LNCaP clone FGC (cell line): ENCODE results near the gene YDJC.
"Not testable (repeated sequence)": the region's sequence is repeated elsewhere in the genome, so short reads cannot be mapped to it uniquely, and the experiment has no call there.

Source experiments
- DNase-seq: peaks from one replicate; pipeline ENCODE4 v3.0.0-alpha.2; 2011; ENCODE audit warnings: low read depth
- H3K4me3 ChIP-seq: 2 replicates; pipeline ENCODE4 v1.5.1; 2011; ENCODE audit warnings: mild to moderate bottlenecking, low read depth, low read length, control low read depth
- TF ChIP-seq, protein P1 (sequence below): IDR thresholded peaks from 2 replicates; pipeline ENCODE4 v1.5.1; 2012; ENCODE audit warnings: mild to moderate bottlenecking; ENCODE audit not compliant: control insufficient read depth, insufficient read depth; ENCODE audit errors: extremely low read depth

The YDJC gene

DNA sequence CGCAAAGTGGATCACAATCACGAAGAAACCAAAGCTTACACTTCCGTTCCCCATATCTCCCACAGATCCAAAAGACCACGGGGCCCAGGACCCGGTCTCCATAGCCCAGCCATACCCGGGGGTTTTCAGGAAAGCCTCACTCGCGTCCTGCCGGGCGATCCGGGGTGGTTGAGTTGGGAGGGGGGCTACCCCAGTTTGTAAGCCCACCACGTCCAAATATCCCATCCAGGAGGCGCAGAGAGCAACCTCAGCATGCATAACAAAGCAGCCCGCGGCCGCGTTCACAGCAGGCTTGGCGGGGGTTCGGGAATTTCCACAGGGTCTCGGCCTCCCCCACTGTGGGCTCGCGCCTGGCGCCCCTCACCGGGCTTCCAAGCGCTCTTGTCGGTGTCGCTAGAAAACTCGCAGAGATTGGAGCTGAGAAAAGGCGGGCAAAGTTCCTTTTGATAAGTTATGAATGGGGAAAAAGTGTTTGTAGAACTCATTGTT, 21.7 kb upstream of the YDJC start:
- DNase-seq: no peak
- H3K4me3 ChIP-seq: peak overlapping the region; percentile 64
- TF ChIP-seq, protein P1, sequence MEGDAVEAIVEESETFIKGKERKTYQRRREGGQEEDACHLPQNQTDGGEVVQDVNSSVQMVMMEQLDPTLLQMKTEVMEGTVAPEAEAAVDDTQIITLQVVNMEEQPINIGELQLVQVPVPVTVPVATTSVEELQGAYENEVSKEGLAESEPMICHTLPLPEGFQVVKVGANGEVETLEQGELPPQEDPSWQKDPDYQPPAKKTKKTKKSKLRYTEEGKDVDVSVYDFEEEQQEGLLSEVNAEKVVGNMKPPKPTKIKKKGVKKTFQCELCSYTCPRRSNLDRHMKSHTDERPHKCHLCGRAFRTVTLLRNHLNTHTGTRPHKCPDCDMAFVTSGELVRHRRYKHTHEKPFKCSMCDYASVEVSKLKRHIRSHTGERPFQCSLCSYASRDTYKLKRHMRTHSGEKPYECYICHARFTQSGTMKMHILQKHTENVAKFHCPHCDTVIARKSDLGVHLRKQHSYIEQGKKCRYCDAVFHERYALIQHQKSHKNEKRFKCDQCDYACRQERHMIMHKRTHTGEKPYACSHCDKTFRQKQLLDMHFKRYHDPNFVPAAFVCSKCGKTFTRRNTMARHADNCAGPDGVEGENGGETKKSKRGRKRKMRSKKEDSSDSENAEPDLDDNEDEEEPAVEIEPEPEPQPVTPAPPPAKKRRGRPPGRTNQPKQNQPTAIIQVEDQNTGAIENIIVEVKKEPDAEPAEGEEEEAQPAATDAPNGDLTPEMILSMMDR: no peak

DNA sequence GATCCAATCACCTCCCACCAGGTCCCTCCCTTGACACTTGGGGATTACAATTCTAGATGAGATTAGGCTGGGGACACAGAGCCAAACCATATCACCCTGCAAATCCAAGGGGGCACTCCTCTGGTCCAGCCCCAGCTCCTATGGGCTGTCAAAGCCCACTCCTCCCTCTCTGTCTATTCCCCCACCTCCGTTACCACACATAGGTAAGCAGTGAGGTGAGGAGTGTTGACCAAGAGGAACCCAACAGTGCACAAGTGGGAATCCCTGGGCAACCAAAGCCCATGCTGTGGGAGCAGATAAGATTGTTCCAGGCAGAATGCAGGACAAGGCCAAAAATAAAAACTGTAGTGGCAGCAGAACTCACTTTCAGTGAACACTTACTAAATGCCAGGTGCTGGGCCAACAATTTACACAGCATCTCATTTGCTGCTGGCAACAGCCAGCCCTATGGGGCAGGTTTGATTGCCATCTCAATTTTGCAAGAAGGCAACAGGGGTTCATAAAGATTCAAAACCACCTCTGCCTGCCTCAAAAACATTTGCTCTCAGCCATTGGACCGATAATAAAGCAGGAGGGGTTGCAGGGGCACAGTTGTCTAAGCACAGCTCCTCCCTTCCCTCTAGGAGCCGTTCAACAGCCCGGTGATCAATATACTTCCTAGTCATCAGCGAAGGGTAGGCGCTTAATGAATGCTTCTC, 21.1 kb upstream of the YDJC start:
- DNase-seq: no peak
- TF ChIP-seq, protein P1: no peak
- H3K4me3 ChIP-seq: peak overlapping the region; percentile 64

DNA sequence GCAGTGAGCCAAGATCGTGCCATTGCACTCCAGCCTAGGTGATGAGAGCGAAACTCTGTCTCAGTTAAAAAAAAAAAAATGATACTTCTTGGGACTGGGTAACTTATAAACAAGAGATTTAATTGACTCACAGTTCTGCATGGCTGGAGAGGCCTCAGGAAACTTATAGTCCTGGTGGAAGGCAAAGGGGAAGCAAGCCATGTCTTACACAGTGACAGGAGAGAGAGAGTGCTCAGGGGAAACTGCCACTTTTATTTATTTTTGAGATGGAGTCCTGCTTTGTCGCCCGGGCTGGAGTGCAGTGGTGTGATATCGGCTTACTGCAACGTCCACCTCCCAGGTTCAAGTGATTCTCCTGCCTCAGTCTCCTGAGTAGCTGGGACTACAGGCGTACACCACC, 20.5 kb upstream of the YDJC start:
- H3K4me3 ChIP-seq: no peak overlapping the region
- no peak for DNase-seq
- TF ChIP-seq, protein P1: no peak

DNA sequence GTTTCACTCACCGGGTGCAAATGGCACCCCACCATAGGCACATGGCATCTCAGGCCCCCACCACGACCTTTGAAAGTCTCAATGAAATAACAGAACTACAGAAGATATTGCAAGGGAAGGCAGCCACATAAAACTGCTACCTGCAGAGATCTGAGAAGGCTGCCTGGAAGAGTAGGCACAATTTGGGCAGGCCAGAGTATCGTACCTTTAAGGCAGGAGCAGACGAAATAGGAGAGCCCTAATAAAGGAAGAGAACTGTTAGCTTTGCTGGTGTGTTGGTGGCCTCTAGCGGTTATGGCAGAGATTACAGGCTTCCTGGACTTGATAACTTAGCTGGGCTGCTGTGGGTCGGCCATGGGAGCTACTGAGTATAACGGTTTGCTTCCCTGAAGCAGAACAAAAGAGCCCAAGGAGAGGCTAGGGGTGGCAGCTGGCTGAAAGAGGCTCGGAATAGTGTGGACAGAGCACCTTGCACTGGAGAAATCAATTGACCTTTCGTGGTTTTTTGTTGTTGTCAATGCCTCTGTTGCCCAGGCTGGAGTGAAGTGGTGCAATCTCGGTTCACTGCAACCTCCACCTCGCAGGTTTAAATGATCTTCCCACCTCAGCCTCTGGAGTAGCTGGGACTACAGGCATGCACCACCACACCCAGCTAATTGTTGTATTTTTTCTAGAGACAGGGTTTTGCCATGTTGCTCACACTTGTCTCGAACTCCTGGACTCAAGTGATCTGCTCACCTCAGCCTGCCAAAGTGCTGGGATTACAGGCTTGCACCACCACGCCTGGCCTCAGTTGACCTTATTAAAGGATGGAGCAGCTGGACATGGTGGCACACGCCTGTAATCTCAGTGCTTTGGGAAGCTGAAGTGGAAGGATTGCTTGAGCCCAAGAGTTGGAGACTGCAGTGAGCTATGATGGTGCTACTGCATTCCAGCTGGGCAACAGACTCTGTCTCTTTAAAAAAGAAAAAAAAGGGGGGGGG, 17.1 kb upstream of the YDJC start:
- DNase-seq: peak; percentile 47
- no peak overlapping the region for H3K4me3 ChIP-seq

DNA sequence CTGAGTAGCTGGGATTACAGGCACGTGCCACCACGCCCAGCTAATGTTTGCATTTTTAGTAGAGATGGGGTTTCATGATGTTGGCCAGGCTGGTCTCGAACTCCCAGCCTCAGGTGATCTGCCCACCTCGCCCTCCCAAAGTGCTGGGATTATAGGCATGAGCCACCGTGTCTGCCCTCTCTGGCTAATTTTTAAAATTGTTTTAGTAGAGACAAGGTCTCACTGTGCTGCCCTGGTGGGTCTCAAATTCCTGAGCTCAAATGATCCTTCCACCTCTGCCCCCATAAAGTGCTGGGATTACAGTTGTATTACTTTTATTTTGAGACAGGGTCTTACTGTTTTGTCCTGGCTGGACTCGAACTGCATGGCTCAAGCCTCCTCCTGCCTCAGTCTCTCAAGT, 15.7 kb upstream of the YDJC start:
- not testable (repeated sequence) for DNase-seq, H3K4me3 ChIP-seq

More for the DNA sequence above, 17.1 kb upstream of the YDJC start:
- TF ChIP-seq, protein P1: peak; percentile 87

DNA sequence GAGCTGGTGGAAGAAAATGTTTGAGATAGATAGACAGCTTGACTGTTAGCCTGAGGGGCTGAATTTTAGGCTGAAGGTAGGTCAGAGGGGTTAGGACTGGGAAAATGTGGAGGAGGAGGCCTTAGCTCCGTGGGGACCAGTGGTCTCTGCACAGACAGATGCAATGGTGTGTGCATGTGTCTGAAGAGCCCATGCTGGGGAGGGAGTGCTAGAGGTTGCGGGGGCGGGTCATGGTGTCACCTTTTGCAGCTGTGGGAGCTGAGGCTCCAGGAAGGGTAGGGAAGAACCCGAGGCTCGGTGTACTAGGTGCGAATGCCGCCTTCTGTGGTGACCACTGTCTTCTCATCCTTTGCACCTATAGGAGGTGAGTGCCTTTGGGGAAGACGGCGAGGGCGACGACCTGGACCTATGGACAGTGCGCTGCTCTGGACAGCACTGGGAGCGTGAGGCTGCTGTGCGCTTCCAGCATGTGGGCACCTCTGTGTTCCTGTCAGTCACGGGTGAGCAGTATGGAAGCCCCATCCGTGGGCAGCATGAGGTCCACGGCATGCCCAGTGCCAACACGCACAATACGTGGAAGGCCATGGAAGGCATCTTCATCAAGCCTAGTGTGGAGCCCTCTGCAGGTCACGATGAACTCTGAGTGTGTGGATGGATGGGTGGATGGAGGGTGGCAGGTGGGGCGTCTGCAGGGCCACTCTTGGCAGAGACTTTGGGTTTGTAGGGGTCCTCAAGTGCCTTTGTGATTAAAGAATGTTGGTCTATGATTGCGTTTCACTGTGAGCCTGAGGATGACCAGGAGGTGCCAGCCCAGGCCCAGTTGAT, 13.9 kb upstream of the YDJC start:
- peak overlapping the region; percentile 77 for H3K4me3 ChIP-seq
- TF ChIP-seq, protein P1: no peak
- DNase-seq: no peak
